Measurements from ENCODE around the gene SPC24.

DNA sequence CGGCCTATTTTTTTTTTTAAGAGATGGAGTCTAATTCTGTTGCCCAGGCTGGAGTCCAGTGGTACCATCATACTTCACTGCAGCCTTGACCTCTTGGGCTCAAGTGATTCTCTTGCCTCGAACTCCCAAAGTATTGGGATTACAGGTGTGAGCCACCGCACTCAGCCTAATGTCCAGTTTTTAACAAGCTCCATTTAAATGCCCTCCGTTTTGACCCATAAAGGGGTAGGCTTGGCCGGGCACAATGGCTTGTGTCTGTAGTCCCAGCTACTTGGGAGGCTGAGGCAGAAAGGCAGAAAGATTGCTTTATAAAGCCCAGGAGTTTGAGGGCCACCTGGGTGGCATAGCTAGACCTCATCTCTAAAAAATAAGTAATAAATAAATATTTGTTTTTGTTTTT is 54.5 kb downstream of the SPC24 start:
- TF ChIP-seq, protein P1, sequence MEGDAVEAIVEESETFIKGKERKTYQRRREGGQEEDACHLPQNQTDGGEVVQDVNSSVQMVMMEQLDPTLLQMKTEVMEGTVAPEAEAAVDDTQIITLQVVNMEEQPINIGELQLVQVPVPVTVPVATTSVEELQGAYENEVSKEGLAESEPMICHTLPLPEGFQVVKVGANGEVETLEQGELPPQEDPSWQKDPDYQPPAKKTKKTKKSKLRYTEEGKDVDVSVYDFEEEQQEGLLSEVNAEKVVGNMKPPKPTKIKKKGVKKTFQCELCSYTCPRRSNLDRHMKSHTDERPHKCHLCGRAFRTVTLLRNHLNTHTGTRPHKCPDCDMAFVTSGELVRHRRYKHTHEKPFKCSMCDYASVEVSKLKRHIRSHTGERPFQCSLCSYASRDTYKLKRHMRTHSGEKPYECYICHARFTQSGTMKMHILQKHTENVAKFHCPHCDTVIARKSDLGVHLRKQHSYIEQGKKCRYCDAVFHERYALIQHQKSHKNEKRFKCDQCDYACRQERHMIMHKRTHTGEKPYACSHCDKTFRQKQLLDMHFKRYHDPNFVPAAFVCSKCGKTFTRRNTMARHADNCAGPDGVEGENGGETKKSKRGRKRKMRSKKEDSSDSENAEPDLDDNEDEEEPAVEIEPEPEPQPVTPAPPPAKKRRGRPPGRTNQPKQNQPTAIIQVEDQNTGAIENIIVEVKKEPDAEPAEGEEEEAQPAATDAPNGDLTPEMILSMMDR (IDR thresholded peaks at IDR 0.05; ENCODE audit: low read depth, low read length, poor library complexity, severe bottlenecking), result no peak
- no peak for TF ChIP-seq EZH2phosphoT487 (IDR thresholded peaks at IDR 0.05; ENCODE audit: borderline replicate concordance, low read length)
